ACC112 (cell line): ENCODE data around the gene HOXB2.

ENCODE experiments used
- H2AFZ ChIP-seq: fragments of 200-600 bp; sonication (generic); one replicate; pipeline ENCODE4 v1.6.0; 2017; ENCODE audit warnings: antibody characterized with exemption, low read length; ENCODE audit not compliant: unreplicated experiment
- H3K27ac ChIP-seq: fragments of 200-600 bp; sonication (generic); 2 replicates; pipeline ENCODE4 v1.5.1; 2014; ENCODE audit warnings: low read depth, mild to moderate bottlenecking, antibody characterized with exemption, low read length, moderate library complexity
- H3K27me3 ChIP-seq: fragments of 200-600 bp; sonication (generic); 2 replicates; pipeline ENCODE4 v1.6.1; 2014; ENCODE audit warnings: mild to moderate bottlenecking, antibody characterized with exemption, low read length, moderate library complexity, mixed read lengths; ENCODE audit not compliant: insufficient read depth
- H3K36me3 ChIP-seq: fragments of 200-600 bp; sonication (generic); 2 replicates; pipeline ENCODE4 v1.6.1; 2016; ENCODE audit warnings: mild to moderate bottlenecking, antibody characterized with exemption, low read length, moderate library complexity, mixed read lengths; ENCODE audit not compliant: insufficient read depth
- H3K4me1 ChIP-seq: fragments of 200-600 bp; sonication (generic); one replicate; pipeline ENCODE4 v1.6.1; 2016; ENCODE audit warnings: low read length, mixed read lengths; ENCODE audit not compliant: insufficient read depth, unreplicated experiment, control insufficient read depth
- H3K4me3 ChIP-seq: fragments of 200-600 bp; sonication (generic); 2 replicates; pipeline ENCODE4 v1.5.1; 2014; ENCODE audit warnings: mild to moderate bottlenecking, low read depth, low read length
- H3K79me2 ChIP-seq: fragments of 200-600 bp; sonication (generic); one replicate; pipeline ENCODE4 v1.6.0; 2016; ENCODE audit warnings: low read length; ENCODE audit not compliant: control insufficient read depth, unreplicated experiment, insufficient read depth

HOXB2 gene

GRCh38 chr17:48570325-48571023, 25.6 kb upstream of the HOXB2 start:
- no peak overlapping the region; the same call in 1 of the 2 replicates for H3K4me3 ChIP-seq
- no peaks in the 10 kb centered on the region for H3K79me2 ChIP-seq
- no peak overlapping the region for H2AFZ ChIP-seq
- H3K27ac ChIP-seq: no peak overlapping the region
- no peaks in the 10 kb centered on the region for H3K4me1 ChIP-seq
- H3K36me3 ChIP-seq: no peaks in the 10 kb centered on the region
- H3K27me3 ChIP-seq: peaks cover 100% of the 10 kb centered on the region

- Histone ChIP-seq H3K4me1 (no peaks in the 10 kb centered on the region), H3K36me3 (no peaks in the 10 kb centered on the region), H3K4me3 (no peak overlapping the region), H2AFZ (no peak overlapping the region), H3K79me2 (no peaks in the 10 kb centered on the region), H3K27me3 (peaks cover 100% of the 10 kb centered on the region), H3K27ac (no peak overlapping the region)
These were observed 24.9 kb upstream of the HOXB2 start for GRCh38 chr17:48569674-48570324.

- Histone ChIP-seq H3K36me3 (no peaks in the 10 kb centered on the region), H3K27ac (no peak overlapping the region), H3K4me1 (no peaks in the 10 kb centered on the region), H3K79me2 (no peaks in the 10 kb centered on the region), H2AFZ (no peak overlapping the region), H3K4me3 (no peak overlapping the region), H3K27me3 (peaks cover 100% of the 10 kb centered on the region)
These were observed 24.3 kb upstream of the HOXB2 start for GRCh38 chr17:48569240-48569582.

GRCh38 chr17:48568499-48569239, 23.8 kb upstream of the HOXB2 start:
- Histone ChIP-seq H3K27ac (no peak overlapping the region), H3K36me3 (no peaks in the 10 kb centered on the region), H3K4me3 (no peak overlapping the region), H3K4me1 (no peaks in the 10 kb centered on the region), H3K79me2 (no peaks in the 10 kb centered on the region), H2AFZ (no peak overlapping the region), H3K27me3 (peaks cover 100% of the 10 kb centered on the region)

GRCh38 chr17:48567646-48568354, 22.9 kb upstream of the HOXB2 start:
- Histone ChIP-seq H2AFZ (no peak overlapping the region), H3K27me3 (peaks cover 100% of the 10 kb centered on the region), H3K4me3 (no peak overlapping the region), H3K79me2 (no peaks in the 10 kb centered on the region), H3K4me1 (no peaks in the 10 kb centered on the region), H3K27ac (no peak overlapping the region), H3K36me3 (no peaks in the 10 kb centered on the region)

- Histone ChIP-seq H3K27ac (no peak overlapping the region), H3K36me3 (no peaks in the 10 kb centered on the region), H3K4me1 (no peaks in the 10 kb centered on the region), H2AFZ (no peak overlapping the region), H3K4me3 (no peak overlapping the region), H3K79me2 (no peaks in the 10 kb centered on the region), H3K27me3 (peaks cover 100% of the 10 kb centered on the region)
These were observed 22.3 kb upstream of the HOXB2 start for GRCh38 chr17:48567209-48567608.

GRCh38 chr17:48566717-48567116, 21.8 kb upstream of the HOXB2 start:
- Histone ChIP-seq H2AFZ (no peak overlapping the region), H3K79me2 (no peaks in the 10 kb centered on the region), H3K27me3 (peaks cover 100% of the 10 kb centered on the region), H3K4me3 (no peak overlapping the region), H3K36me3 (no peaks in the 10 kb centered on the region), H3K4me1 (no peaks in the 10 kb centered on the region), H3K27ac (no peak overlapping the region)

- H3K4me1 ChIP-seq: no peaks in the 10 kb centered on the region
- H3K4me3 ChIP-seq: no peak overlapping the region
- H2AFZ ChIP-seq: no peak overlapping the region
- peaks cover 100% of the 10 kb centered on the region for H3K27me3 ChIP-seq
- no peak overlapping the region for H3K27ac ChIP-seq
- no peaks in the 10 kb centered on the region for H3K79me2 ChIP-seq
- H3K36me3 ChIP-seq: no peaks in the 10 kb centered on the region
These were observed 21.2 kb upstream of the HOXB2 start for GRCh38 chr17:48565925-48566710.

GRCh38 chr17:48565022-48565554, 20.2 kb upstream of the HOXB2 start:
- Histone ChIP-seq H3K27me3 (peaks cover 97% of the 10 kb centered on the region), H3K79me2 (no peaks in the 10 kb centered on the region), H2AFZ (no peak overlapping the region), H3K4me1 (no peaks in the 10 kb centered on the region), H3K4me3 (no peak overlapping the region), H3K27ac (no peak overlapping the region), H3K36me3 (no peaks in the 10 kb centered on the region)
